GM03348 (cell line): Measurements from ENCODE around the gene FOXK1.

Experiments used
- DNase-seq: peaks from one replicate; pipeline ENCODE4 v3.0.0; 2012; ENCODE audit warnings: low spot score

Gene FOXK1

GRCh38 chr7:4722960-4723630, 41.0 kb downstream of the FOXK1 start:
- DNase-seq, result no peak

GRCh38 chr7:4724648-4725013, 42.5 kb downstream of the FOXK1 start:
- peak; percentile 36 for DNase-seq

GRCh38 chr7:4725014-4725849, 43.1 kb downstream of the FOXK1 start:
- DNase-seq, result peak; percentile 90

- DNase-seq, result no peak
Measured at GRCh38 chr7:4725850-4726450, 43.9 kb downstream of the FOXK1 start.

GRCh38 chr7:4726566-4726965, 44.5 kb downstream of the FOXK1 start:
- no peak for DNase-seq

GRCh38 chr7:4727914-4728705, 46.0 kb downstream of the FOXK1 start:
- DNase-seq, result no peak

- no peak for DNase-seq
Measured at GRCh38 chr7:4729266-4729665, 47.2 kb downstream of the FOXK1 start.

- DNase-seq, result no peak
Measured at GRCh38 chr7:4730276-4730675, 48.2 kb downstream of the FOXK1 start.

GRCh38 chr7:4730971-4731370, 48.9 kb downstream of the FOXK1 start:
- no peak for DNase-seq

- DNase-seq, result no peak
Measured at GRCh38 chr7:4731803-4732202, 49.7 kb downstream of the FOXK1 start.

- DNase-seq, result no peak
Measured at GRCh38 chr7:4733936-4734528, 51.9 kb downstream of the FOXK1 start.

GRCh38 chr7:4734587-4735345, 52.7 kb downstream of the FOXK1 start:
- no peak for DNase-seq

- no peak for DNase-seq
Measured at GRCh38 chr7:4737300-4737699, 55.2 kb downstream of the FOXK1 start.

GRCh38 chr7:4738711-4739527, 56.8 kb downstream of the FOXK1 start:
- DNase-seq, result peak; percentile 77

GRCh38 chr7:4739528-4739992, 57.5 kb downstream of the FOXK1 start:
- DNase-seq, result no peak

GRCh38 chr7:4740796-4741195, 58.7 kb downstream of the FOXK1 start:
- DNase-seq, result no peak

- no peak for DNase-seq
Measured at GRCh38 chr7:4742051-4742573, 60.0 kb downstream of the FOXK1 start.

- no peak for DNase-seq
Measured at GRCh38 chr7:4742852-4743251, 60.8 kb downstream of the FOXK1 start.

GRCh38 chr7:4744391-4745264, 62.5 kb downstream of the FOXK1 start:
- DNase-seq, result peak; percentile 99
